Right kidney (tissue), 1 donor: Measurements from ENCODE around the gene CDK5R2.

ENCODE experiments used
- DNase-seq: peaks from one replicate; pipeline ENCODE4 v3.0.0-alpha.2; 2016

The CDK5R2 gene

GRCh38 chr2:219002395-219003266 lies 43.2 kb downstream of the CDK5R2 start:
- peak; percentile 42 for DNase-seq

DNA sequence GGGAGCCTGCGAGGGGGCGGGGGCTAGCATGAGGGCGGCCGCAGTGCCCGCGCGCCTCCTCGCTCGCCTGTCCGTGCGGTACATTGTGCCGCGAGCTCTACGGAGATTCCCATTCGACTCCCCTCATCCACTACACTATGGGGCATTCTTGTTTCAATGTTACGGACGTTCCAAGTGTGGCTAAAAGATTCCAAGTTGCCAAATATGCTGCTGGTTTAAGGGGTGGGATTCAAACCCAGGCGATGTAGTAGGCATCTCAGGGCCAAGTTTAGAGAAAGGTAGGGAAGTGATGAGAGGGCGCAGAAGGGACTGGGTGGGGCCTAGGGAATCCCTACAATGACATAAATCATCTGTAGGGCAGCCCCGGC lies 43.8 kb downstream of the CDK5R2 start:
- DNase-seq: no peak

DNA sequence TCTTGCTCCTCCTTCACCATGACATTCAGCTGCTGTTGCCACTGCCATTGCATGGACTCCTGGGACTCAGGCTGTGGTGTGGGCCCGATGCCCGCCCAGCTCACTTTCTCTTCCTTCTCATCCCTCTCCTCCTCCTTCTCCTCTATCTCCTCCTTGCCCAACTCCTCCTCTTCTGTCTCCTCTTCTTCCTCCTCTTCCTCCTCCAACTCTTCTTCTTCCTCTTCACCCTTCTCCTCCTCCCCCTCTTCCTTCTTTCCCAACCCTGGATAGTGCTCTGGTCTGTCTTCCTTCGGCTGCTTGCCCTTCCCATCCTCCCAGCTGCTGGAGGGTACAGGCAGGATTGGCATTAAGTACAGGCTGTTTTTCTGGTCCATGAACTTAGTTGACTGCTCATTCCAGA lies 44.5 kb downstream of the CDK5R2 start:
- no peak for DNase-seq

- DNase-seq: no peak
Observed at GRCh38 chr2:219009294-219009693, 49.8 kb downstream of the CDK5R2 start.

- DNase-seq: no peak
Observed at GRCh38 chr2:219010162-219010756, 50.8 kb downstream of the CDK5R2 start.

DNA sequence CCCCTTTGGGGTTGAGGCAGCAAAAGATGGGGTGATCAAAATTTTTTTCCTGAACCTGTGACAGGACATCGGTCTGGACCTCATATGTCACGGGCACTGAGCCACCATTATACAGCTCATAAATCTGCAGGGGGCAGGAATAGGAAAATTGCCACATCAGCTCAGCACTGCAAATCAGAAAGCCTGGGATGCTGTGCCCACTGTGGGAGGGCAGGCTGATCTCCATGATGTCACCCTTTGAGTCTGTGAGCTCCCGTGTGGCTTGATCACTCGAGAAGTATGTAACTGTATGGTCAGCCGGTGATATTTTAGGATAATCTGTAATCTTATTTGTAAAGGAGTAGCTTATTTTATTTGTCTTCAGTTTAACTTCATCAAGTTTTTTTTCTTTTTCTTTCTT lies 51.4 kb downstream of the CDK5R2 start:
- no peak for DNase-seq
